Measurements from ENCODE around the gene ZC2HC1C.

Gene ZC2HC1C

GRCh38 chr14:75069121-75069810 lies at the start of gene ZC2HC1C:
TSS of gene ZC2HC1C (plus strand) at chr14:75069641. CDS start at chr14:75070574, 933 bp downstream.
- DNase-seq = peak; percentile 86

DNA sequence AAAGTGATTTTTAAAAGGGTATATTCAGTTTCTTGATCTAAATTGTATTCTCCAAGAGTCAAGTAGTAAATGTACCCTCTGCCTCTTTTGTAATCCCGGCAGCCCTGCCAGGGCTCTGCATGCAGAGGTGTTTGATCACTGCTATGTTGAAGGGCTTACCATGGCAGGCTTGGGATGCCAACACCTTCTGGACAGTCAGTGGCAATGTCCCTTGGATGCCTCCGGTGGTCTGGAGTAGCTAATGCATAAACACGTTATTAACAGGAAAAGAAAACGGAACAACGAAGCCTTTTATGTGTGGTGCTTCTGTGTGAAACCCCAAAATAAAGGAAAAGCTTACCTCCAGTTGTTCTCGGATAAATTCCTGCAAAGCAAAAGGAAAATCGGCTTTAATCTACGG lies 46.8 kb upstream of the ZC2HC1C start:
- DNase-seq = no peak

GRCh38 chr14:75023108-75023507 lies 46.3 kb upstream of the ZC2HC1C start:
- DNase-seq = no peak

- DNase-seq = no peak
Observed at GRCh38 chr14:75025082-75025481, 44.4 kb upstream of the ZC2HC1C start.

DNA sequence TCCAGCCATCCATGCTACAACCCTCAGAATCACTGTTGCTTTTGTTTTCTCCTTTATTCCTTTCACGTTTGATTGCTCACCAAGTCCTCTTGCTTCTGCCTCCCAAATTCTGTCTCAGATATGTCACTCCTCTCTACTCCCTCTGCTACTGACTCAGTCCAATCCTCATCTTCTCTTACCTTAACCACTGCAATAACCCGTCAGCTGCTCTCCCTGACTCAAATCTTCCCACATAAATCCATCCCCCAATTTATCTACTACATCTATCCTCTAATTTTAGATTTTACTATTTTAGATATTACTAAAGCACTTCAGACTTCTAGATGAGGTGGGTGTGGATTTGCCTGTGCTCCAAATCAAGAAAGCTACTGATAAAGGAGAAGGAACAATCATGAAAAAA lies 43.6 kb upstream of the ZC2HC1C start:
- DNase-seq = no peak

DNA sequence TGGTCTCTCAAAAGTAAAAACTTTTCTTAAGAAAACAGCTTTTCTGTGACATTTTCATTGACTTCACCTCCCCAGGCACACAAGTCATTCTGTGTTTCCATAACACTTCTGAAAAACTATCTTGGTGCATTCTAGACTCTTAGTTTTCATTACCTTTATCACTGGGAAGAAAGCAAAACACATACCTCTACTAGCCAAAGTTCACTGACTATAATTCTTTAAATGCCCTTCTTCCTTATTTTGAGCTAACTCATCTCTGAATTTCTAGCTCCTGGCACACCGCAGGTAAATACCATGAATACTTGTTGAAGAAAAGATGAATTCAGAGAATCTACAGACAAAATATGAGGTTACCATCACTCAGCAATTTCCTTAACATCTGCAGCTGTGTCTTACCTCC lies 39.3 kb upstream of the ZC2HC1C start:
- no peak for DNase-seq

DNA sequence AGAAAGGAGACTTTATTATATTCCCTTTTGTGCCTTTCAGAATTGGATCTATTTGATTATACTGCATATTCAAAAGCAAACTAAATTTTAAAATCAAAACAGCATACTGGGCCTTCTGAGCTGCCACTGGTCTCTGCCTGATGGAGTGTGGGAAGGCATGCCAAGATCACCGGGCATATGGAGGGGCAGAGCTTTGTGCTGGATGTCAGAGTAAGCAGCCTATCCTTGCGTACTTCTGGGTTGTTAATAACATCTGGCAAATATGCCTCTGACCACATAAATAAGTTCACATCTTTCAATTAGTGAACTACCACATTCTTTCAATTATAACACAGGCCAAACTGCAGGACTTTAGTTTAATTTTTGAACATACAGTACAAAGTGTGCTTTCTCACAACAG lies 36.5 kb upstream of the ZC2HC1C start:
- DNase-seq = no peak

- no peak for DNase-seq
Observed at GRCh38 chr14:75040507-75040906, 28.9 kb upstream of the ZC2HC1C start.

DNA sequence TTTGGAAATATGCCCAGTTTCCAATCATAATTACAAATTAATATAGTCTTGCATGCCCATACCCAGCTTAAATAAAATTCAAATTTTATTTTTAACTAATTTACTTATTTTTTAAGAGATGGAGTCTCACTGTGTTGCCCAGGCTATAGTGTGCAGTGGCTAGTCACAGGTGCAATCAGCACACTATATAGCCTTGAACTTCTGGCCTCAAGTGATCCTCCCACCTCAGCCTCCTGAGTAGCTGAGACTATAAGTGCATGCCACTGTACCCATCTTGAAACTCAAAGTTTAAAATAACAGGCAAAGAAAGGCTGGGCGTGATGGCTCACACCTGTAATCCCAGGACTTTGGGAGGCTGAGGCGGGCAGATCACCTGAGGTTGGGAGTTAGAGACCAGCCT lies 28.5 kb upstream of the ZC2HC1C start:
- no peak for DNase-seq

- no peak for DNase-seq
Observed at GRCh38 chr14:75041613-75042012, 27.8 kb upstream of the ZC2HC1C start.

DNA sequence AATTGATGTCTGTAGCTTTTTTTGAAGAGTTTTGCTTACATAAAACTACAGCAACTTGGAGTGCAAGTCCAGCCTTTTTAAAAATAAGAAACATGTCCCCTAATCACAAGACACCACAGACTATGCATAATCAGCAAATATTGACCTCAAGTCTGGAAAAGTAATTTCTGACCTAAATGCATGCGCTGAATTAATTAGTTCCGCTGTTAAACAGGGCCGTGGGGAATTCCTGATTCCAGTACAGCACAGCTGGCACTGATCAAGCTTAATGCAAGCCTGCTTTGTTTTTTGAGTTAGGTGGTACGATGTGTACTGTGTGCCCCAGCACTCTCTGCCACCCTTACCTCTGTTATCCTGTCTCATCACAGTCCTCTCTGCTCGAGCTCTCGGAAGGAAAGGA lies 27.4 kb upstream of the ZC2HC1C start:
- DNase-seq = no peak

- no peak for DNase-seq
Observed at GRCh38 chr14:75044322-75044721, 25.1 kb upstream of the ZC2HC1C start.

DNA sequence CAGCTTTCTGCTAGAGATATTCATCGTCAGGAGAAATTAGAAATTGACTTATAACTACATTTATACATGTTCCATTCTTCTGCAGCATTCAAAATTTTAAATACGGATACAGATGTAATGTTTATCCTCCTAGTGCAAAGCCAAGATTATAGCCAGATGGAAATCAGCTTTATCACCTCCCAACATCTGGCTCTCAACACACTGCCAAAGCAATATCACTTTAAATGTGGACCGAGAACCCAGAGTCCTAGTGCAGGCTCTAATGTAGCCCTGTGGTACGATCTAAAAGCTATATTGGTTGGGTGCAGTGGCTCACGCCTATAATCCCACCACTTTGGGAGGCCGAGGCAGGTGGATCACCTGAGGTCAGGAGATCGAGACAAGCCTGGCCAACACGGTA lies 24.7 kb upstream of the ZC2HC1C start:
- no peak for DNase-seq

GRCh38 chr14:75046275-75046674 lies 23.2 kb upstream of the ZC2HC1C start:
- DNase-seq = no peak

- no peak for DNase-seq
Observed at GRCh38 chr14:75046899-75047298, 22.5 kb upstream of the ZC2HC1C start.

GRCh38 chr14:75047506-75047905 lies 21.9 kb upstream of the ZC2HC1C start:
- DNase-seq = no peak

DNA sequence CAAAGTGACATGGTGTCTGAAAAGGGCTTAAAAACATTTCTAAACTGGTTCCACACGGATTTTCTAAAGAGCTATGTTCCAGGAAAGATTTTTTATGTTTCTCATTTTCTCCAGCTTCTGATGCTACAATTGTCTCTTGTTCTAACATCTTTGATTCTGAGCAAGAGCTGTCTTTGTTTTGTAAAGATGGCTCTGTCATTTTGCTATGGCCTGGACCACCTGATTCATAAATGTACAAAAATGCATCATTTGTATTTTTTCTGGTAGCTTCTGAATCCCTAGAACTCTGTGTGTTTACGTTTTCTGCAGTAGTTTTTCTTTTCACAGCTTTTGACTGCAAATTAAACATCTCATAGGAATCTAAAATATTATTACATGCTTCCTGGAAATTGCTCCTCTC lies 21.3 kb upstream of the ZC2HC1C start:
- no peak for DNase-seq

DNA sequence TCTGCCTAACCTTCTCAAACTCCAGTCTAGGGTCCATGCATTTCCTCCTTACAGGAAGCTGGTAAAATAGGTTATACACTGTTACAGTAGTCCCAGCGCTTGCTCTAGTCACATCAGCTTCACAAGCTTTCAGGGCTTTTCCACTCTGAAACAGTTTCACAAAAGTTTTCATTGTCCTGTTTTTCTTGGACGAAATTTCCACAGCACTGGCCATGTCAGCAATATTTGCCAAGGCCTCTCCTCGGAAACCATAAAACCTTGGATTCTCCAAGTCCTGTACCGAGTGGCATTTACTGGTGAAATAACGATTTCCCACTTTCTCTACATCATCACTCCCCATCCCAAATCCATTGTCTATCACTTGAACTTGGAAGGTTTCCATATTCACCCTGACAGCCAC lies 20.3 kb upstream of the ZC2HC1C start:
- DNase-seq = no peak

DNA sequence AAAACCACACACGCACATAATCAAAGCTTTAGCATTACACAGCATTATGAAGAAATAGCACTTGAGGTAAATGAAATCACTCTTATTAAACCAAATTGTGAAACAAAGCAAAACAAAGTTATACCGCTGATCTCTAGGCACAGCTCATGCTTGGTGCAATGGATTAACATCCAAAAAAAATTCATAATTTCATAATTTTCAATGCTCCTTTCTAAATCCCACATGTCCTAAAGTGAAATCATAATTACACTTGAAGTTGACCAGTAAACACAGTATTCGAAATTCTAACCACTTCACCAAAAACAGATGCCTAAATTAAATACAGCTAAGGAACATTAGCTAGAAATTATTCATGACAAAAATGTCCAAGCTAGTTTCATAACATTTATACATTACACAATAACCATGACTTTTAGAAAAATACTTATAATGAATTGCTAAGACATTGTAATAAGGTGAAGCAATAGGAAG lies 19.7 kb upstream of the ZC2HC1C start:
- no peak for DNase-seq

- DNase-seq = peak; percentile 82
Observed at GRCh38 chr14:75050852-75051555, 18.4 kb upstream of the ZC2HC1C start, which contains the start of gene MLH3. TSS of gene MLH3 (minus strand) at chr14:75051467. CDS start at chr14:75049655, 1,812 bp downstream.

GRCh38 chr14:75051556-75051899 lies 17.9 kb upstream of the ZC2HC1C start:
- DNase-seq = no peak

- no peak for DNase-seq
Observed at GRCh38 chr14:75053396-75054291, 15.8 kb upstream of the ZC2HC1C start.

- no peak for DNase-seq
Observed at GRCh38 chr14:75054421-75054820, 15.0 kb upstream of the ZC2HC1C start.

GRCh38 chr14:75059642-75060041 lies 9.8 kb upstream of the ZC2HC1C start:
- DNase-seq = no peak

All from activated CD4-positive, CD25-positive, alpha-beta regulatory T cell treated with anti-CD3 and anti-CD28 coated beads, Interleukin-2, amount 50 U/mL, for 72 hours (primary cell).